ENCODE results near the gene PTCRA. TPM values are rescaled to one million over a fixed set of nuclear protein-coding genes. Genes with fewer than 3 reads are reported as not detected.

Gene PTCRA
- total and polyA plus RNA-seq, 2 of the 4 experiments (the other 2 are of a cell fraction), result not detected

DNA sequence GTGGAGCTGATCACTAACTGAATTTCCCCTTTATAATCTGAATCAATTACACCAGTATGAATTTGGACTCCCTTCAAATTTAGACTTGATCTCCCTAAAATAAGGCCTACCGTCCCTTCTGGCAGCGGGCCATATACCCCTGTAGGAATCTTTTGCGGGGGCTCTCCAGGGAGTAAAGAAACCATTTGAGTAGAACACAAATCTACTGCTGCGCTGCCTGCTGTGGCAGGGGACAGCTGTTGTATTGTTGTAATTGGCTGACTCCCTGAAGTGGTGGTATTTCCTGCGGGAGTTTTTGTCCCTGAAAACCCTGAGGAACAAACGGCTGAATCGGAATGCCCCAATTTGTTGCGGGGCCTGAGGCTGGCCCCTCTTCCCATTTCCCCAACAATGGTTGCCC, 16.0 kb upstream of the PTCRA start:
- H3K9me3 ChIP-seq (ENCODE audit: control insufficient read depth, insufficient read depth, low read length), result no peaks in the 10 kb centered on the region
- H4K20me1 ChIP-seq (ENCODE audit: insufficient read depth, low read length), result no peaks in the 10 kb centered on the region
- in situ Hi-C loops (cut with MboI; ENCODE audit: low sequenced_read_pairs), result loop anchor here (10.0 to 25.0 kb wide), 2 partner anchors 245 to 813 kb away; no protein-coding TSS in a partner anchor
- WGBS, 2 experiments (ENCODE audit: extremely low coverage in 2 of 2, insufficient read length in 1 of 2), result no CpG with 5 or more reads among the region's 8 CpGs
- no peak overlapping the region for H3K14ac ChIP-seq (replicated peaks; ENCODE audit: low read depth, low read length)
- H3K18ac ChIP-seq (ENCODE audit: low read depth, low read length), result no peak overlapping the region
- H3K36me3 ChIP-seq (ENCODE audit: control insufficient read depth, insufficient read depth, low read length), result no peaks in the 10 kb centered on the region
- ChIA-PET POLR2A (ENCODE audit: unreplicated experiment) (no interaction called here), CTCF (no interaction called here)
- no peak overlapping the region for H3K9ac ChIP-seq (ENCODE audit: low read depth, low read length)
- H3K56ac ChIP-seq (ENCODE audit: extremely low read depth, insufficient read depth, low read length), result no peak overlapping the region
- intact Hi-C loops (cut with micrococcal nuclease), result loop anchor here (1.0 to 10.0 kb wide), 5 partner anchors 77 to 825 kb away; partner anchors contain the start of genes KLHDC3 and PEX6
- peaks cover 3% of the 10 kb centered on the region; the same call in 1 of the 2 replicates for H3K4me1 ChIP-seq (ENCODE audit: control insufficient read depth, insufficient read depth, low read length)
- no peak overlapping the region for H2BK15ac ChIP-seq (ENCODE audit: low read depth, low read length)
- no TSS peak for BruUV-seq (replicated peaks)
- no peak overlapping the region for H3K23ac ChIP-seq (ENCODE audit: low read depth, low read length)
- no peak overlapping the region for H3K27ac ChIP-seq (ENCODE audit: insufficient read depth, low read length)
- H2BK5ac ChIP-seq (ENCODE audit: low read depth, low read length, poor library complexity, severe bottlenecking), result no peak overlapping the region
- dilution Hi-C loops (cut with HindIII; ENCODE audit: low sequenced_read_pairs, unreplicated experiment), result no loop called here
- H2BK120ac ChIP-seq (ENCODE audit: low read depth, low read length), result no peak overlapping the region
- no peaks in the 10 kb centered on the region for H3K27me3 ChIP-seq (ENCODE audit: control insufficient read depth, insufficient read depth, low read length)
- no peak overlapping the region for H4K91ac ChIP-seq (ENCODE audit: insufficient read depth, low read depth, low read length)
- H2AK5ac ChIP-seq (ENCODE audit: low read depth, low read length), result no peak overlapping the region
- peak overlapping the region; percentile 21 for H2AFZ ChIP-seq (replicated peaks; ENCODE audit: low read length, poor library complexity)
- no peak overlapping the region for H2AK9ac ChIP-seq (replicated peaks; ENCODE audit: low read depth, low read length, poor library complexity)
- DNase-seq (no peak), ATAC-seq (ENCODE audit: low read depth) (no peak)
- no peaks in the 10 kb centered on the region for H3K9me1 ChIP-seq (ENCODE audit: insufficient read depth, low read length)
- TF ChIP-seq BHLHE40 (IDR thresholded peaks at IDR 0.05; ENCODE audit: low read depth, low read length), result no peak
- TF ChIP-seq MXI1 (IDR thresholded peaks at IDR 0.05; ENCODE audit: borderline replicate concordance, low read depth, low read length), result no peak
- TF ChIP-seq MAZ (IDR thresholded peaks at IDR 0.05; ENCODE audit: borderline replicate concordance, low read depth, low read length), result no peak
- TF ChIP-seq RFX5 (IDR thresholded peaks at IDR 0.05; ENCODE audit: low read depth, low read length), result no peak
- TF ChIP-seq MAFK (IDR thresholded peaks at IDR 0.05; ENCODE audit: low read depth, low read length), result no peak
- no peak for TF ChIP-seq RCOR1 (IDR thresholded peaks at IDR 0.05; ENCODE audit: insufficient replicate concordance, low read length)
- TF ChIP-seq USF2 (IDR thresholded peaks at IDR 0.05; ENCODE audit: low read depth, low read length), result no peak
- TF ChIP-seq CEBPB (IDR thresholded peaks at IDR 0.05; ENCODE audit: low read depth, low read length), result no peak
- H3K4ac ChIP-seq (ENCODE audit: low read depth, low read length), result no peak overlapping the region
- H4K5ac ChIP-seq (ENCODE audit: low read depth, low read length), result no peak overlapping the region; the same call in 1 of the 2 replicates
- peak overlapping the region in 1 of 2 experiments; percentile 5; a peak in 1 of 4 replicates for H4K8ac ChIP-seq (ENCODE audit: low read depth in 2 of 2, low read length in 2 of 2)
- H3K4me2 ChIP-seq (ENCODE audit: low read depth, low read length), result no peak overlapping the region
- H2BK20ac ChIP-seq (ENCODE audit: low read depth, low read length), result no peak overlapping the region
- no peak overlapping the region for H3K4me3 ChIP-seq (ENCODE audit: insufficient read depth, low read depth, low read length)
- H3K79me1 ChIP-seq (ENCODE audit: low read depth in 1 of 2, low read length in 2 of 2), result no peaks in the 10 kb centered on the region
